Keratinocyte (primary cell): Measurements from ENCODE around the gene MAN2B1. TPM values are rescaled to one million over a fixed set of nuclear protein-coding genes. Genes with fewer than 3 reads are reported as not detected.

ENCODE experiments used
- DNase-seq: peaks from one replicate; pipeline ENCODE4 v3.0.0-alpha.2; 2011; ENCODE audit warnings: low read depth, missing footprints, low spot score
- FAIRE-seq: peaks from 2 replicates; lab custom pipeline; 2011; peaks lifted over from hg19 to GRCh38; lab: Jason Lieb, UNC
- H2AFZ ChIP-seq: 2 replicates; pipeline ENCODE4 v1.6.0; 2012; ENCODE audit warnings: low read length, control low read depth, inconsistent platforms; ENCODE audit not compliant: control insufficient read depth
- H3K27ac ChIP-seq: 2 replicates; pipeline ENCODE4 v1.5.1; 2011; ENCODE audit warnings: low read length; ENCODE audit not compliant: control insufficient read depth, insufficient read depth
- H3K27me3 ChIP-seq: 3 replicates; pipeline ENCODE4 v1.6.0; 2011; ENCODE audit warnings: low read length; ENCODE audit not compliant: control insufficient read depth, insufficient read depth; ENCODE audit errors: extremely low read depth
- H3K36me3 ChIP-seq, 2 experiments: 2 replicates in 1 of 2; 3 replicates in 1 of 2; pipeline ENCODE4 v1.5.1; 2011; ENCODE audit warnings: low read length in 2 of 2, mild to moderate bottlenecking in 1 of 2; ENCODE audit not compliant: control insufficient read depth in 2 of 2, insufficient read depth in 2 of 2; ENCODE audit errors: extremely low read depth in 1 of 2
- H3K4me1 ChIP-seq: 3 replicates; pipeline ENCODE4 v1.5.1; 2011; ENCODE audit warnings: low read length; ENCODE audit not compliant: control insufficient read depth, insufficient read depth; ENCODE audit errors: extremely low read depth
- H3K4me2 ChIP-seq: 3 replicates; pipeline ENCODE4 v1.6.0; 2011; ENCODE audit warnings: low read depth, low read length; ENCODE audit not compliant: control insufficient read depth, insufficient read depth; ENCODE audit errors: extremely low read depth
- H3K4me3 ChIP-seq, 3 experiments: fragments of 200-600 bp in 1 of 3; sonication (generic) in 1 of 3; 2 replicates in 2 of 3; 3 replicates in 1 of 3; pipeline ENCODE4 v1.5.1; 2011 to 2016; ENCODE audit warnings: low read length in 3 of 3, mild to moderate bottlenecking in 3 of 3, control low read depth in 2 of 3, inconsistent platforms in 1 of 3, low read depth in 1 of 3, mixed read lengths in 1 of 3, mixed run types in 1 of 3, moderate library complexity in 1 of 3; ENCODE audit not compliant: control insufficient read depth in 2 of 3, insufficient read depth in 2 of 3; ENCODE audit errors: extremely low read depth in 1 of 3
- H3K79me2 ChIP-seq: 2 replicates; pipeline ENCODE4 v1.6.0; 2012; ENCODE audit warnings: low read length; ENCODE audit not compliant: control insufficient read depth, insufficient read depth
- H3K9ac ChIP-seq: 3 replicates; pipeline ENCODE4 v1.6.0; 2011; ENCODE audit warnings: low read length; ENCODE audit not compliant: control insufficient read depth, insufficient read depth; ENCODE audit errors: extremely low read depth
- H3K9me1 ChIP-seq: 3 replicates; pipeline ENCODE4 v1.6.0; 2011; ENCODE audit warnings: low read length; ENCODE audit not compliant: control insufficient read depth, insufficient read depth; ENCODE audit errors: extremely low read depth
- H3K9me3 ChIP-seq: 2 replicates; pipeline ENCODE4 v1.5.1; 2012; ENCODE audit warnings: low read depth, low read length; ENCODE audit not compliant: control insufficient read depth
- H4K20me1 ChIP-seq: 3 replicates; pipeline ENCODE4 v1.6.0; 2011; ENCODE audit warnings: low read length; ENCODE audit not compliant: control insufficient read depth, insufficient read depth; ENCODE audit errors: extremely low read depth
- dilution Hi-C: fragments of 300-500 bp; cut with MboI; formaldehyde crosslinking; loops from one replicate; pipeline ENCODE4 v1.7.0; 2020; ENCODE audit warnings: low sequenced_read_pairs; ENCODE audit not compliant: extremely low pct_ligation_motif_present
- polyA plus RNA-seq, 5 experiments: library from polyadenylated mRNA; depleted of rRNA in 3 of 5; stranded (reverse) in 3 of 5; stranded (forward) in 1 of 5; unstranded in 1 of 5; fragments of >200 nt; gene quantifications; 1 replicate in 1 of 5; 2 replicates in 3 of 5; 3 replicates in 1 of 5; pipeline versions ENCODE4 v1.2.1 to v1.2.3, GENCODE V29; 2011 to 2012; ENCODE audit warnings: missing spikeins in 2 of 5, low read depth in 1 of 5, low replicate concordance in 1 of 5
- small RNA-seq, 3 experiments: library from RNA; depleted of rRNA; stranded (forward); fragments of <200 nt; gene quantifications; one replicate each; pipeline ENCODE3, GENCODE V24; 2012; ENCODE audit warnings: low read depth in 3 of 3, low replicate concordance in 1 of 3; ENCODE audit not compliant: insufficient read length in 3 of 3
- TF ChIP-seq, protein P1 (sequence below), 3 experiments: IDR thresholded peaks in 1 of 3; conservative IDR thresholded peaks in 1 of 3; optimal IDR thresholded peaks in 1 of 3; 2 replicates in 2 of 3; 3 replicates in 1 of 3; pipeline versions ENCODE3 to v1.5.1; 2011; ENCODE audit warnings: low read length in 3 of 3, mild to moderate bottlenecking in 3 of 3, moderate library complexity in 2 of 3, control low read depth in 1 of 3, inconsistent platforms in 1 of 3; ENCODE audit not compliant: insufficient read depth in 2 of 3; ENCODE audit errors: extremely low read depth in 1 of 3

Gene MAN2B1
- polyA plus RNA-seq, 1 donor (not counting 4 experiments of a cell fraction or from before 2014, with no cell fraction given): 17.0 TPM

- no peaks in the 10 kb centered on the region for H3K9me3 ChIP-seq
Observed at GRCh38 chr19:12597594-12597993, 68.9 kb downstream of the MAN2B1 start.

DNA sequence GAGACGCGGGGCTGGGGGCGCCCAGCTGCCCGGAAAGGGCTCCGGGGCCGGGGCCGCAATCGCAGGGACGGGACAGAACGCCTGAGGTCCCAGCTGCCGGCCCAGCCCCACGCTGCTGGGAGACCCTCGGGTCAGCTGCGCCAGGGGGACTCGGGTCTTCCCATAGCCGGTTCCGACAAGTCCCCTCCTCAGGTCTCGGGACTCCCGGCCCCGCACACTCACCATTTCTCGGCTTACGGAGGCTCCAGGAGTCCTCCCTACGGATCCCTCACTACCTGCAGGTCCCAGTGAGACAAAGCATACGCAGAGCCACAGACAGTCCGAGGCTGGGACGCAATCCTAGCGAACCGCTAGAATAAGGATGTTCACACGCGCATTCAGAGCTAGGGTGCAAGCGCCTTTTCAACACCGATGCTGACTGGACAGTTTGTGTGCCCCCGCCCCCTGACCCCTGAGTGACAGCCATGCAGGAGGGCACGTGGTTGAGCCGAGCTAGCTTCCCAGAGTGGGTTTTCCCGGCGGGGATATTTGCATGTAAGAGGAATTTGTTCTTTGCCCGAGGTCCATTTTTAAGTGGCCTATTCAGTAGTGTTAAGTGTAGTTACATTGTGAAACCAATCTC is 69.5 kb downstream of the MAN2B1 start:
- dilution Hi-C loops: no loop called here
- H3K9me3 ChIP-seq: no peaks in the 10 kb centered on the region
- H3K27me3 ChIP-seq: no peaks in the 10 kb centered on the region
- DNase-seq (no peak), FAIRE-seq (no peak)
- H4K20me1 ChIP-seq: no peaks in the 10 kb centered on the region
- peaks cover 3% of the 10 kb centered on the region in 2 experiments for H3K36me3 ChIP-seq
- H2AFZ ChIP-seq: no peak overlapping the region
- no peak overlapping the region for H3K4me2 ChIP-seq
- no peak overlapping the region for H3K27ac ChIP-seq
- H3K79me2 ChIP-seq: no peaks in the 10 kb centered on the region
- H3K4me1 ChIP-seq: no peaks in the 10 kb centered on the region
- TF ChIP-seq, protein P1, sequence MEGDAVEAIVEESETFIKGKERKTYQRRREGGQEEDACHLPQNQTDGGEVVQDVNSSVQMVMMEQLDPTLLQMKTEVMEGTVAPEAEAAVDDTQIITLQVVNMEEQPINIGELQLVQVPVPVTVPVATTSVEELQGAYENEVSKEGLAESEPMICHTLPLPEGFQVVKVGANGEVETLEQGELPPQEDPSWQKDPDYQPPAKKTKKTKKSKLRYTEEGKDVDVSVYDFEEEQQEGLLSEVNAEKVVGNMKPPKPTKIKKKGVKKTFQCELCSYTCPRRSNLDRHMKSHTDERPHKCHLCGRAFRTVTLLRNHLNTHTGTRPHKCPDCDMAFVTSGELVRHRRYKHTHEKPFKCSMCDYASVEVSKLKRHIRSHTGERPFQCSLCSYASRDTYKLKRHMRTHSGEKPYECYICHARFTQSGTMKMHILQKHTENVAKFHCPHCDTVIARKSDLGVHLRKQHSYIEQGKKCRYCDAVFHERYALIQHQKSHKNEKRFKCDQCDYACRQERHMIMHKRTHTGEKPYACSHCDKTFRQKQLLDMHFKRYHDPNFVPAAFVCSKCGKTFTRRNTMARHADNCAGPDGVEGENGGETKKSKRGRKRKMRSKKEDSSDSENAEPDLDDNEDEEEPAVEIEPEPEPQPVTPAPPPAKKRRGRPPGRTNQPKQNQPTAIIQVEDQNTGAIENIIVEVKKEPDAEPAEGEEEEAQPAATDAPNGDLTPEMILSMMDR (optimal IDR thresholded peaks at IDR 0.05 in 1 of 3, IDR thresholded peaks at IDR 0.05 in 1 of 3, conservative IDR thresholded peaks at IDR 0.05 in 1 of 3; ENCODE audit: extremely low read depth in 1 of 3, insufficient read depth in 2 of 3, low read length in 3 of 3): no peak
- H3K4me3 ChIP-seq: no peak overlapping the region
- H3K9ac ChIP-seq: no peak overlapping the region
- H3K9me1 ChIP-seq: no peaks in the 10 kb centered on the region

More at GRCh38 chr19:12597594-12597993, 68.9 kb downstream of the MAN2B1 start:
- DNase-seq: no peak
- dilution Hi-C loops: no loop called here
- Histone ChIP-seq H3K27me3 (no peaks in the 10 kb centered on the region), H3K4me1 (no peaks in the 10 kb centered on the region), H3K36me3 (peaks cover 2 to 7% of the 10 kb centered on the region in 2 experiments), H3K4me2 (no peak overlapping the region), H3K79me2 (no peaks in the 10 kb centered on the region), H3K9me1 (no peaks in the 10 kb centered on the region), H4K20me1 (no peaks in the 10 kb centered on the region), H3K27ac (no peak overlapping the region), H3K9ac (no peak overlapping the region), H3K4me3 (no peak overlapping the region), H2AFZ (no peak overlapping the region)
- TF ChIP-seq, protein P1 (optimal IDR thresholded peaks at IDR 0.05 in 1 of 3, IDR thresholded peaks at IDR 0.05 in 1 of 3, conservative IDR thresholded peaks at IDR 0.05 in 1 of 3; ENCODE audit: extremely low read depth in 1 of 3, insufficient read depth in 2 of 3, low read length in 3 of 3): no peak
- no peak for FAIRE-seq

Small RNA genes within 50 kb of the gene (small RNA-seq; reads per million reads assigned to genes)
- 1.7 to 13.3 (median 4.3) reads per million in 3 experiments for gene SNORD41

Other genes with a start within 250 kb of the MAN2B1 start
- gene ZNF443, start 225.7 kb downstream of the MAN2B1 start, polyA plus RNA-seq: 1.8 to 3.1 TPM (median 2.4 TPM) in 3 replicates
- gene ZNF709, start 181.9 kb downstream of the MAN2B1 start, polyA plus RNA-seq: 0.62 to 0.98 TPM (median 0.75 TPM) in 3 replicates
- gene ZNF564, start 115.3 kb downstream of the MAN2B1 start, polyA plus RNA-seq: 2.0 to 3.5 TPM (median 2.5 TPM) in 3 replicates
- gene ZNF490, start 55.9 kb downstream of the MAN2B1 start, polyA plus RNA-seq: 2.7 to 3.2 TPM (median 3.2 TPM) in 3 replicates
- gene ZNF791, start 55.8 kb downstream of the MAN2B1 start, polyA plus RNA-seq: 8.1 to 11.5 TPM (median 10.3 TPM) in 3 replicates
- gene WDR83, start 65 bp upstream of the MAN2B1 start, polyA plus RNA-seq: 3.8 to 5.6 TPM (median 5.0 TPM) in 3 replicates
- 36.5 to 45.0 TPM (median 37.2 TPM) in 3 replicates for gene DHPS, start 15.1 kb upstream of the MAN2B1 start, polyA plus RNA-seq
- not detected in 3 replicates for gene GNG14, start 21.3 kb upstream of the MAN2B1 start, polyA plus RNA-seq
- 5.6 to 11.2 TPM (median 8.1 TPM) in 3 replicates for gene FBXW9, start 29.9 kb upstream of the MAN2B1 start, polyA plus RNA-seq
- gene TNPO2, start 57.2 kb upstream of the MAN2B1 start, polyA plus RNA-seq: 75.3 to 115 TPM (median 105 TPM) in 3 replicates
- gene TRIR, start 67.9 kb upstream of the MAN2B1 start, polyA plus RNA-seq: 148 to 170 TPM (median 153 TPM) in 3 replicates
- 104 to 173 TPM (median 138 TPM) in 3 replicates for gene GET3, start 70.8 kb upstream of the MAN2B1 start, polyA plus RNA-seq
- 0.03 TPM in 1 of 3 replicates, not detected in the others for gene BEST2, start 85.0 kb upstream of the MAN2B1 start, polyA plus RNA-seq
- 19.0 to 27.4 TPM (median 21.9 TPM) in 3 replicates for gene HOOK2, start 108.8 kb upstream of the MAN2B1 start, polyA plus RNA-seq
- 34.9 to 85.1 TPM (median 40.8 TPM) in 3 replicates for gene JUNB, start 124.7 kb upstream of the MAN2B1 start, polyA plus RNA-seq
- 119 to 301 TPM (median 154 TPM) in 3 replicates for gene PRDX2, start 135.1 kb upstream of the MAN2B1 start, polyA plus RNA-seq
- 0.41 to 6.6 TPM (median 2.9 TPM) in 3 replicates for gene THSD8, start 135.3 kb upstream of the MAN2B1 start, polyA plus RNA-seq
- 12.7 to 32.5 TPM (median 19.7 TPM) in 3 replicates for gene RNASEH2A, start 139.8 kb upstream of the MAN2B1 start, polyA plus RNA-seq
- not detected in 3 replicates for gene RTBDN, start 167.8 kb upstream of the MAN2B1 start, polyA plus RNA-seq
- gene MAST1, start 171.8 kb upstream of the MAN2B1 start, polyA plus RNA-seq: 0.09 to 0.13 TPM (median 0.11 TPM) in 3 replicates
- gene DNASE2, start 214.7 kb upstream of the MAN2B1 start, polyA plus RNA-seq: 23.5 to 38.3 TPM (median 27.2 TPM) in 3 replicates
- not detected in 3 replicates for gene KLF1, start 220.5 kb upstream of the MAN2B1 start, polyA plus RNA-seq
- 9.9 to 16.8 TPM (median 11.5 TPM) in 3 replicates for gene GCDH, start 224.4 kb upstream of the MAN2B1 start, polyA plus RNA-seq